Gastroesophageal sphincter (tissue), 3 donors: ENCODE data around the gene GCHFR.

ENCODE experiments used
- EP300 ChIP-seq: sonication (generic); formaldehyde crosslinking; IDR thresholded peaks from one replicate; pipeline ENCODE4 v1.6.1; 2017; ENCODE audit warnings: antibody characterized with exemption, mild to moderate bottlenecking
- POLR2A ChIP-seq, 2 donors: fragments of 450-650 bp; IDR thresholded peaks; one replicate each; pipeline ENCODE4 v1.6.1; 2017; ENCODE audit warnings: antibody characterized with exemption in 2 of 2, mild to moderate bottlenecking in 2 of 2, moderate library complexity in 1 of 2
- POLR2AphosphoS5 ChIP-seq: sonication (generic); formaldehyde crosslinking; IDR thresholded peaks from one replicate; pipeline ENCODE4 v1.6.1; 2017; ENCODE audit warnings: antibody characterized with exemption
- TF ChIP-seq, protein P1 (sequence below), 4 experiments: fragments of 200-600 bp in 2 of 4; fragments of 450-650 bp in 2 of 4; sonication (generic) in 1 of 4; IDR thresholded peaks; one replicate each; pipeline ENCODE4 v1.5.1; 2017 to 2019; ENCODE audit warnings: antibody characterized with exemption in 4 of 4, mild to moderate bottlenecking in 2 of 4, moderate library complexity in 2 of 4

DNA sequence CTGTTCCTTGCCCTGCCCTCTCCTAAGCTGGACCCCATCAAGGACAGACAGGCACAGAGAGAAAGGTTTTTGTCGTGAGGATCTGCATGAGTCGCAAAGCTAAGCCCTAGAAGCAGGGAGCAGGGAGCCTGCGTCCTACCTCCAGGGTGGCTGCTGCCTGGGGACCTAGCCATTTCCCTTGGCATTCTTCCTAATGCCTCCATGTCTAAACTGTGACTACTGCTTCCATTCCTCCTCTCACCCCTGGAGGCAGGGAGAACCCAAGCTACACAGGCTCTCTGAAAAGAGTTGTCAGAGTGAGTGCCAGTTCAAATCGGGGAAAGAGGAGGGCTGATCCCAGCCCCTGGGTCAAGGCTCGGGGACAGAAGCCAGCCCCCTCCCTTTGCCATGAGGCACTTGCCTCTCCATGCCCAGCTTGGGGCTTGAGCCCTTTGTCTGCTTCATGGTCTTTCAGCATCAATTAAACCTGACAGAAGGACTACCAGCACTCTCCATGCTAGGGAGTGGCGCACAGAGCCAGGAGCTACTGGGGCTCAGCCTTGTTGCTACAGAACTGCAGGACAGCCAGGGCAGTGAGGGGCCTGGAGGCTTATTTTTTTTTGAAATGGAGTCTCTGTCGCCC lies 2.4 kb downstream of the GCHFR start:
- TF ChIP-seq, protein P1, sequence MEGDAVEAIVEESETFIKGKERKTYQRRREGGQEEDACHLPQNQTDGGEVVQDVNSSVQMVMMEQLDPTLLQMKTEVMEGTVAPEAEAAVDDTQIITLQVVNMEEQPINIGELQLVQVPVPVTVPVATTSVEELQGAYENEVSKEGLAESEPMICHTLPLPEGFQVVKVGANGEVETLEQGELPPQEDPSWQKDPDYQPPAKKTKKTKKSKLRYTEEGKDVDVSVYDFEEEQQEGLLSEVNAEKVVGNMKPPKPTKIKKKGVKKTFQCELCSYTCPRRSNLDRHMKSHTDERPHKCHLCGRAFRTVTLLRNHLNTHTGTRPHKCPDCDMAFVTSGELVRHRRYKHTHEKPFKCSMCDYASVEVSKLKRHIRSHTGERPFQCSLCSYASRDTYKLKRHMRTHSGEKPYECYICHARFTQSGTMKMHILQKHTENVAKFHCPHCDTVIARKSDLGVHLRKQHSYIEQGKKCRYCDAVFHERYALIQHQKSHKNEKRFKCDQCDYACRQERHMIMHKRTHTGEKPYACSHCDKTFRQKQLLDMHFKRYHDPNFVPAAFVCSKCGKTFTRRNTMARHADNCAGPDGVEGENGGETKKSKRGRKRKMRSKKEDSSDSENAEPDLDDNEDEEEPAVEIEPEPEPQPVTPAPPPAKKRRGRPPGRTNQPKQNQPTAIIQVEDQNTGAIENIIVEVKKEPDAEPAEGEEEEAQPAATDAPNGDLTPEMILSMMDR (IDR thresholded peaks at IDR 0.05) = no peak
- no peak for TF ChIP-seq POLR2A (IDR thresholded peaks at IDR 0.05)
- TF ChIP-seq EP300 = no peak
- TF ChIP-seq POLR2AphosphoS5 = no peak
